Hypothalamus (tissue), 51 donors: ENCODE data around the gene TP53TG3E.
"Not testable (repeated sequence)": the region's sequence is repeated elsewhere in the genome, so short reads cannot be mapped to it uniquely, and the experiment has no call there.

Experiments used
- DNase-seq, 51 donors: peaks; one replicate each; lab custom pipeline; 2025; lab: John Stamatoyannopoulos, UW

Gene TP53TG3E

GRCh38 chr16:33304006-33304405 lies at the start of gene TP53TG3E:
Gene TP53TG3E (plus strand): TSS chr16:33304306. CDS start chr16:33304374, 68 bp downstream.
- DNase-seq, result not testable (repeated sequence)

DNA sequence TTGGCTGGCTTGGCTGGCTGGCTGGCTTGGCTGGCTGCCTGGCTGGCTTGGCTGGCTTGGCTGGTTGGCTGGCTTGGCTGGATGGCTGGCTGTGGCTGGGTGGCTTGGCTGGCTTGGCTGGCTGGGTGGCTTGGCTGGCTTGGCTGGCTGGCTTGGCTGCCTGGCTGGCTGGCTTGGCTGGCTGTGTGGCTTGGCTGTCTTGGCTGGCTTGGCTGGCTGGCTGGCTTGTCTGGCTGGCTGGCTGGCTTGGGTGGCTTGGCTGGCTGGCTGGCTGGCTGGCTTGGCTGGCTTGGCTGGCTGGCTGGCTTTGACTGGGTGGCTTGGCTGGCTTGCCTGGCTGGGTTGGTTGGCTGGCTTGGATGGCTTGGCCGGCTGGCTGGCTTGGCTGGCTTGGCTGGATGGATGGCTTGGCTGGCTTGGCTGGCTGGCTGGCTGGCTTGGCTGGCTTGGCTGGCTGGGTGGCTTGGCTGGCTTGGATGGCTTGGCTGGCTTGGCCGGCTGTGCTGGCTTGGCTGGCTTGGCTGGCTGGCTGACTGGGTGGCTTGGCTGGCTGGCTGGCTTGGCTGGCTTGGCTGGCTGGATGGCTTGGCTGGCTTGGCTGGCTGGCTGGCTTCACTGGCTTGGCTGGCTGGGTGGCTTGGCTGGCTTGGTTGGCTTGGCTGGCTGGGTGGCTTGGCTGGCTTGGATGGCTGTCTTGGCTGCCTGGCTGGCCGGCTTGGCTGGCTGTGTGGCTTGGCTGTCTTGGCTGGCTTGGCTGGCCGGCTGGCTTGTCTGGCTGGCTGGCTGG lies 32.3 kb downstream of the TP53TG3E start:
- not testable (repeated sequence) for DNase-seq

DNA sequence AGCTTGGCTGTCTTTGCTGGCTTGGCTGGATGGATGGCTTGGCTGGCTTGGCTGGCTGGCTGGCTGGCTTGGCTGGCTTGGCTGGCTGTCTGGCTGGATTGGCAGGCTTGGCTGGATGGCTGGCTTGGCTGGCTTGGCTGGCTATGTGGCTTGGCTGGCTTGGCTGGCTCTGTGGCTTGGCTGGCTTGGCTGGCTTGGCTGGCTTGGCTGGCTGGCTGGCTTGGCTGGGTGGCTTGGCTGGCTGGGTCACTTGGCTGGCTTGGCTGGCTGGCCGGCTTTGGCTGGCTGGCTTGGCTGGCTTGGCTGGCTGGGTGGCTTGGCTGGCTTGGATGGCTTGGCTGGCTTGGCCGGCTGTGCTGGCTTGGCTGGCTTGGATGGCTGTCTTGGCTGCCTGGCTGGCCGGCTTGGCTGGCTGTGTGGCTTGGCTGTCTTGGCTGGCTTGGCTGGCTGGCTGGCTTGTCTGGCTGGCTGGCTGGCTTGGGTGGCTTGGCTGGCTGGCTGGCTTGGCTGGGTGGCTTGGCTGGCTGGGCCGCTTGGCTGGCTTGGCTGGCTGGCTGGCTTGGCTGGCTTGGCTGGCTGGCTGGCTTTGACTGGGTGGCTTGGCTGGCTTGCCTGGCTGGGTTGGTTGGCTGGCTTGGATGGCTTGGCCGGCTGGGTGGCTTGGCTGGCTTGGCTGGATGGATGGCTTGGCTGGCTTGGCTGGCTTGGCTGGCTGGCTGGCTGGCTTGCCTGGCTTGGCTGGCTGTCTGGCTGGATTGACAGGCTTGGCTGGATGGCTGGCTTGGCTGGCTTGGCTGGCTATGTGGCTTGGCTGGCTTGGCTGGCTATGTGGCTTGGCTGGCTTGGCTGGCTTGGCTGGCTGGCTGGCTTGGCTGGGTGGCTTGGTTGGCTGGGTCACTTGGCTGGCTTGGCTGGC lies 33.8 kb downstream of the TP53TG3E start:
- DNase-seq, result not testable (repeated sequence)

DNA sequence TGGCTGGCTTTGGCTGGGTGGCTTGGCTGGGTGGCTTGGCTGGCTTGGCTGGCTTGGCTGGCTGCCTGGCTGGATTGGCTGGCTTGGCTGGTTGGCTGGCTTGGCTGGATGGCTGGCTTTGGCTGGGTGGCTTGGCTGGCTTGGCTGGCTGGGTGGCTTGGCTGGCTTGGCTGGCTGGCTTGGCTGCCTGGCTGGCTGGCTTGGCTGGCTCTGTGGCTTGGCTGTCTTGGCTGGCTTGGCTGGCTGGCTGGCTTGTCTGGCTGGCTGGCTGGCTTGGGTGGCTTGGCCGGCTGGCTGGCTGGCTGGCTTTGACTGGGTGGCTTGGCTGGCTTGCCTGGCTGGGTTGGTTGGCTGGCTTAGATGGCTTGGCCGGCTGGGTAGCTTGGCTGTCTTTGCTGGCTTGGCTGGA lies 34.4 kb downstream of the TP53TG3E start:
- not testable (repeated sequence) for DNase-seq

GRCh38 chr16:33339093-33340061 lies 35.3 kb downstream of the TP53TG3E start:
- not testable (repeated sequence) for DNase-seq
